PC-9 (cell line): ENCODE results near the gene HMBS. TPM values are rescaled to one million over a fixed set of nuclear protein-coding genes. Genes with fewer than 3 reads are reported as not detected.

Source experiments
- total RNA-seq: library from RNA; stranded (reverse); gene quantifications from 2 replicates; pipeline ENCODE4 v1.2.3, GENCODE V29; 2021

Gene HMBS
- total RNA-seq, 1 experiment from 2014 or later, result 49.3 TPM

Other genes starting within 250 kb of the HMBS start
- not detected in 2 replicates for gene CXCR5, start 201.0 kb upstream of the HMBS start, total RNA-seq
- gene BCL9L, start 159.0 kb upstream of the HMBS start, total RNA-seq, result 75.9 and 108 TPM in 2 replicates
- 17.1 and 23.2 TPM in 2 replicates for gene UPK2, start 128.6 kb upstream of the HMBS start, total RNA-seq
- not detected in 2 replicates for gene FOXR1, start 113.1 kb upstream of the HMBS start, total RNA-seq
- 61.7 and 73.9 TPM in 2 replicates for gene CENATAC, start 86.7 kb upstream of the HMBS start, total RNA-seq
- 954 and 984 TPM in 2 replicates for gene RPS25, start 66.5 kb upstream of the HMBS start, total RNA-seq
- gene TRAPPC4, start 66.1 kb upstream of the HMBS start, total RNA-seq, result 49.2 and 51.4 TPM in 2 replicates
- gene SLC37A4, start 54.0 kb upstream of the HMBS start, total RNA-seq, result 23.2 and 24.3 TPM in 2 replicates
- 92.0 and 117 TPM in 2 replicates for gene HYOU1, start 27.7 kb upstream of the HMBS start, total RNA-seq
- gene VPS11, start 17.1 kb upstream of the HMBS start, total RNA-seq, result 21.1 and 22.9 TPM in 2 replicates
- 32.8 and 41.1 TPM in 2 replicates for gene DPAGT1, start 17.0 kb downstream of the HMBS start, total RNA-seq
- 6.7 and 9.3 TPM in 2 replicates for gene C2CD2L, start 22.5 kb downstream of the HMBS start, total RNA-seq
- gene HINFP, start 36.7 kb downstream of the HMBS start, total RNA-seq, result 34.9 and 35.5 TPM in 2 replicates
- 0.11 TPM in 1 of 2 replicates, not detected in the other for gene ABCG4, start 64.2 kb downstream of the HMBS start, total RNA-seq
- 18.4 and 22.5 TPM in 2 replicates for gene NLRX1, start 83.8 kb downstream of the HMBS start, total RNA-seq
- gene NHERF4, start 100.6 kb downstream of the HMBS start, total RNA-seq, result 0.73 TPM in 1 of 2 replicates, not detected in the other
- 26.3 and 32.9 TPM in 2 replicates for gene CBL, start 121.5 kb downstream of the HMBS start, total RNA-seq
- gene MCAM, start 232.2 kb downstream of the HMBS start, total RNA-seq, result 38.8 and 54.5 TPM in 2 replicates
- gene RNF26, start 249.6 kb downstream of the HMBS start, total RNA-seq, result 55.0 and 64.3 TPM in 2 replicates